OCI-LY3 (cell line): ENCODE data around the gene SIT1.
A peak's percentile ranks its signal among the peaks of the same experiment; 100 is the strongest.

ENCODE experiments used
- H2AFZ ChIP-seq: fragments of 200-600, 300-600 bp; shearing (Covaris generic); 2 replicates; pipeline ENCODE4 v1.6.0; 2014; ENCODE audit warnings: antibody characterized with exemption, low read depth, low read length
- H3K27ac ChIP-seq: fragments of 200-600, 300-600 bp; sonication (generic); 2 replicates; pipeline ENCODE4 v1.5.1; 2014; ENCODE audit warnings: mild to moderate bottlenecking, low read length, moderate library complexity, mixed read lengths
- H3K27me3 ChIP-seq: fragments of 200-600, 300-600 bp; sonication (generic); 2 replicates; pipeline ENCODE4 v1.6.1; 2014; ENCODE audit warnings: low read depth, low read length, mixed read lengths
- H3K36me3 ChIP-seq: fragments of 200-600, 300-600 bp; sonication (generic); replicated peaks from 2 replicates; pipeline ENCODE3; 2014; ENCODE audit warnings: low read depth, low read length, mixed read lengths
- H3K4me1 ChIP-seq: fragments of 300-600, 200-600 bp; sonication (generic); 2 replicates; pipeline ENCODE4 v1.6.1; 2014; ENCODE audit warnings: low read length, mixed read lengths
- H3K4me2 ChIP-seq: fragments of 200-600, 300-600 bp; sonication (generic); 2 replicates; pipeline ENCODE4 v1.6.1; 2014; ENCODE audit warnings: low read length, mixed read lengths
- H3K4me3 ChIP-seq: fragments of 300-600, 200-600 bp; sonication (generic); 2 replicates; pipeline ENCODE4 v1.5.1; 2014; ENCODE audit warnings: antibody characterized with exemption, mild to moderate bottlenecking, low read length, moderate library complexity
- H3K79me2 ChIP-seq: fragments of 300-600, 200-600 bp; shearing (Covaris generic); 2 replicates; pipeline ENCODE4 v1.6.1; 2014; ENCODE audit warnings: mild to moderate bottlenecking, low read length, mixed read lengths
- H3K9ac ChIP-seq: fragments of 300-600, 200-600 bp; shearing (Covaris generic); 2 replicates; pipeline ENCODE4 v1.6.0; 2014; ENCODE audit warnings: mild to moderate bottlenecking, low read length, moderate library complexity
- H3K9me3 ChIP-seq: fragments of 200-600, 300-600 bp; shearing (Covaris generic); 2 replicates; pipeline ENCODE4 v1.6.1; 2014; ENCODE audit warnings: low read length, mixed read lengths; ENCODE audit not compliant: insufficient read depth
- H4K20me1 ChIP-seq: fragments of 200-600, 300-600 bp; sonication (generic); 2 replicates; pipeline ENCODE4 v1.6.1; 2016; ENCODE audit warnings: low read length, mixed read lengths; ENCODE audit not compliant: insufficient read depth
- EZH2phosphoT487 ChIP-seq: fragments of 200-600 bp; shearing (Covaris generic); IDR thresholded peaks from 2 replicates; pipeline ENCODE4 v1.6.1; 2018; ENCODE audit warnings: antibody characterized with exemption, mixed run types, low read depth
- TF ChIP-seq, protein P1 (sequence below): fragments of 200-600, 300-600 bp; sonication (generic); IDR thresholded peaks from 2 replicates; pipeline ENCODE4 v1.5.1; 2014; ENCODE audit warnings: antibody characterized with exemption, low read length, low read depth

Gene SIT1

DNA sequence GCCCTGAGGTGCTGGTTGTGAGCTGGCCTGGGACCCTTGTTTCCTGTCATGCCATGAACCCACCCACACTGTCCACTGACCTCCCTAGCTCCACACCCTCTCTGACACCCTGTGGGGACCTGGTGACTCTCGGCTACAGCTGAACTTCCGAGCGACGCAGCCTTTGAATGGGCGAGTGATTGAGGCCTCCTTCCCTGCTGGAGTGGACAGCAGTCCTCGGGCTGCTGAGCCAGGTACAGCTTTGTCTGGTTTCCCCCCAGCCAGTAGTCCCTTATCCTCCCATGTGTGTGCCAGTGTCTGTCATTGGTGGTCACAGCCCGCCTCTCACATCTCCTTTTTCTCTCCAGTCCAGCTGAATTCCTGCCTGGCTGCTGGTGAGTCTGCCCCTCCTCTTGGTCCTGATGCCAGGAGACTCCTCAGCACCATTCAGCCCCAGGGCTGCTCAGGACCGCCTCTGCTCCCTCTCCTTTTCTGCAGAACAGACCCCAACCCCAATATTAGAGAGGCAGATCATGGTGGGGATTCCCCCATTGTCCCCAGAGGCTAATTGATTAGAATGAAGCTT, 29.1 kb upstream of the SIT1 start:
- Histone ChIP-seq H3K4me2 (no peak overlapping the region), H3K9me3 (no peaks in the 10 kb centered on the region), H4K20me1 (no peaks in the 10 kb centered on the region), H3K4me1 (peaks cover 12% of the 10 kb centered on the region), H3K27me3 (no peaks in the 10 kb centered on the region), H2AFZ (no peak overlapping the region), H3K4me3 (no peak overlapping the region), H3K36me3 (no peaks in the 10 kb centered on the region), H3K27ac (no peak overlapping the region), H3K79me2 (no peaks in the 10 kb centered on the region), H3K9ac (no peak overlapping the region)
- TF ChIP-seq, protein P1, sequence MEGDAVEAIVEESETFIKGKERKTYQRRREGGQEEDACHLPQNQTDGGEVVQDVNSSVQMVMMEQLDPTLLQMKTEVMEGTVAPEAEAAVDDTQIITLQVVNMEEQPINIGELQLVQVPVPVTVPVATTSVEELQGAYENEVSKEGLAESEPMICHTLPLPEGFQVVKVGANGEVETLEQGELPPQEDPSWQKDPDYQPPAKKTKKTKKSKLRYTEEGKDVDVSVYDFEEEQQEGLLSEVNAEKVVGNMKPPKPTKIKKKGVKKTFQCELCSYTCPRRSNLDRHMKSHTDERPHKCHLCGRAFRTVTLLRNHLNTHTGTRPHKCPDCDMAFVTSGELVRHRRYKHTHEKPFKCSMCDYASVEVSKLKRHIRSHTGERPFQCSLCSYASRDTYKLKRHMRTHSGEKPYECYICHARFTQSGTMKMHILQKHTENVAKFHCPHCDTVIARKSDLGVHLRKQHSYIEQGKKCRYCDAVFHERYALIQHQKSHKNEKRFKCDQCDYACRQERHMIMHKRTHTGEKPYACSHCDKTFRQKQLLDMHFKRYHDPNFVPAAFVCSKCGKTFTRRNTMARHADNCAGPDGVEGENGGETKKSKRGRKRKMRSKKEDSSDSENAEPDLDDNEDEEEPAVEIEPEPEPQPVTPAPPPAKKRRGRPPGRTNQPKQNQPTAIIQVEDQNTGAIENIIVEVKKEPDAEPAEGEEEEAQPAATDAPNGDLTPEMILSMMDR = no peak
- TF ChIP-seq EZH2phosphoT487 = no peak

DNA sequence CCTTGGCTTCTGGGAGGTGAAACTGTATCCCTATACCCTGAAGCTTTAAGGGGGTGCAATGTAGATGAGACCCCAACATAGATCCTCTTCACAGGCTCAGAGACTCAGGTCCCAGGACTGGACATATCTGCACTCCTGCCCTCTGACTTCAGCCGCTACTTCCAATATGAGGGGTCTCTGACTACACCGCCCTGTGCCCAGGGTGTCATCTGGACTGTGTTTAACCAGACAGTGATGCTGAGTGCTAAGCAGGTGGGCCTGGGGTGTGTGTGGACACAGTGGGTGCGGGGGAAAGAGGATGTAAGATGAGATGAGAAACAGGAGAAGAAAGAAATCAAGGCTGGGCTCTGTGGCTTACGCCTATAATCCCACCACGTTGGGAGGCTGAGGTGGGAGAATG, 28.4 kb upstream of the SIT1 start:
- no peaks in the 10 kb centered on the region for H3K9me3 ChIP-seq
- H3K27ac ChIP-seq = no peak overlapping the region
- no peak overlapping the region for H2AFZ ChIP-seq
- H3K27me3 ChIP-seq = peaks cover 7% of the 10 kb centered on the region
- H3K36me3 ChIP-seq = no peaks in the 10 kb centered on the region
- TF ChIP-seq, protein P1 = no peak
- no peak for TF ChIP-seq EZH2phosphoT487
- H3K4me2 ChIP-seq = no peak overlapping the region
- H4K20me1 ChIP-seq = no peaks in the 10 kb centered on the region
- H3K4me3 ChIP-seq = no peak overlapping the region
- H3K9ac ChIP-seq = no peak overlapping the region
- H3K79me2 ChIP-seq = no peaks in the 10 kb centered on the region
- peaks cover 12% of the 10 kb centered on the region for H3K4me1 ChIP-seq

DNA sequence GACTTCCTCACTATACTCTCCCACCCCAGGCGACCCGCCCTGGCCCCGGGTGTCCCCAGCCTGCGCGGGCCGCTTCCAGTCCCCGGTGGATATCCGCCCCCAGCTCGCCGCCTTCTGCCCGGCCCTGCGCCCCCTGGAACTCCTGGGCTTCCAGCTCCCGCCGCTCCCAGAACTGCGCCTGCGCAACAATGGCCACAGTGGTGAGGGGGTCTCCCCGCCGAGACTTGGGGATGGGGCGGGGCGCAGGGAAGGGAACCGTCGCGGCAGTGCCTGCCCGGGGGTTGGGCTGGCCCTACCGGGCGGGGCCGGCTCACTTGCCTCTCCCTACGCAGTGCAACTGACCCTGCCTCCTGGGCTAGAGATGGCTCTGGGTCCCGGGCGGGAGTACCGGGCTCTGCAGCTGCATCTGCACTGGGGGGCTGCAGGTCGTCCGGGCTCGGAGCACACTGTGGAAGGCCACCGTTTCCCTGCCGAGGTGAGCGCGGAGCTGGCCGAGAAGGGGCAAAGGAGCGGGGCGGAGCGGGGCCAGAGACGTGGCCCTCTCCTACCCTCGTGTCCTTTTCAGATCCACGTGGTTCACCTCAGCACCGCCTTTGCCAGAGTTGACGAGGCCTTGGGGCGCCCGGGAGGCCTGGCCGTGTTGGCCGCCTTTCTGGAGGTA, 25.1 kb upstream of the SIT1 start:
- Histone ChIP-seq H3K79me2 (no peaks in the 10 kb centered on the region), H3K9me3 (no peaks in the 10 kb centered on the region), H3K27me3 (peaks cover 10% of the 10 kb centered on the region), H3K4me1 (peaks cover 15% of the 10 kb centered on the region), H3K9ac (peak overlapping the region; percentile 41; the same call in 1 of the 2 replicates), H4K20me1 (no peaks in the 10 kb centered on the region), H3K4me2 (peak overlapping the region; percentile 50), H3K4me3 (peak overlapping the region; percentile 63), H3K27ac (no peak overlapping the region), H2AFZ (peak overlapping the region; percentile 46; the same call in 1 of the 2 replicates), H3K36me3 (no peaks in the 10 kb centered on the region)
- TF ChIP-seq, protein P1 = no peak
- no peak for TF ChIP-seq EZH2phosphoT487

DNA sequence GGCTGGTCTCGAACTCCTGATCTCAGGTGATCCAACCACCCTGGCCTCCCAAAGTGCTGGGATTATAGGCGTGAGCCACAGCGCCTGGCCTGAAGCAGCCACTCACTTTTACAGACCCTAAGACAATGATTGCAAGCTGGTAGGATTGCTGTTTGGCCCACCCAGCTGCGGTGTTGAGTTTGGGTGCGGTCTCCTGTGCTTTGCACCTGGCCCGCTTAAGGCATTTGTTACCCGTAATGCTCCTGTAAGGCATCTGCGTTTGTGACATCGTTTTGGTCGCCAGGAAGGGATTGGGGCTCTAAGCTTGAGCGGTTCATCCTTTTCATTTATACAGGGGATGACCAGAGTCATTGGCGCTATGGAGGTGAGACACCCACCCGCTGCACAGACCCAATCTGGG, 24.5 kb upstream of the SIT1 start:
- Histone ChIP-seq H3K4me3 (peak overlapping the region; percentile 63), H3K27ac (no peak overlapping the region), H3K9ac (peak overlapping the region; percentile 41; the same call in 1 of the 2 replicates), H3K9me3 (no peaks in the 10 kb centered on the region), H3K36me3 (no peaks in the 10 kb centered on the region), H3K4me2 (peak overlapping the region; percentile 50), H2AFZ (peak overlapping the region; percentile 46; the same call in 1 of the 2 replicates), H3K4me1 (peaks cover 9% of the 10 kb centered on the region), H3K79me2 (no peaks in the 10 kb centered on the region), H3K27me3 (peaks cover 10% of the 10 kb centered on the region), H4K20me1 (no peaks in the 10 kb centered on the region)
- TF ChIP-seq, protein P1 = no peak
- no peak for TF ChIP-seq EZH2phosphoT487
